NT2/D1 (cell line): ENCODE measurements around the gene ARHGAP10.

Experiments
- SUZ12 ChIP-seq: IDR thresholded peaks from 2 replicates; pipeline ENCODE4 v1.6.1; 2011; ENCODE audit not compliant: insufficient read length, insufficient read depth; ENCODE audit errors: extremely low read depth
- YY1 ChIP-seq: IDR thresholded peaks from 2 replicates; pipeline ENCODE4 v1.6.1; 2011; ENCODE audit not compliant: insufficient read length, insufficient read depth
- ZNF274 ChIP-seq: IDR thresholded peaks from 2 replicates; pipeline ENCODE4 v1.6.1; 2011; ENCODE audit warnings: mild to moderate bottlenecking, low read depth, low read length

DNA sequence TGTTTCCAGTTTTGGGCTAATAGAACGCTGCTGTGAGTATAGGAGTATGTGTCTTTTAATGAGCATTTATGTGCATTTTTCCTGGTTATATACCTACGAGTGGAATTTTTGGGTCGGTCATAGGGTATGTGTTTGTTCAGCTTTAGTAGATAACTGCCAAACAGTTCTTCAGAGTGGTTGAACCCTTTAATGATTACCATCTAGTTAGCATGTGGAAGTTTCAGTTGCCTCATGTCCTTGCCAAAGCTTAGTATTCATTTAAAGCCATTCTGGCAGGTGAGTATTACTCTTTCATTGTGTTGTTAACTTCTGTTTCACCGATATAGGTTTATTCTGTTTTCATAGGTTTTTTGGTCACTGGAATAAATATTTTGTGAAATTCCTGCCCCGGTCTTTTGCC lies 229.1 kb downstream of the ARHGAP10 start:
- TF ChIP-seq ZNF274 (no peak), SUZ12 (no peak), YY1 (no peak)
